Stimulated activated CD8-positive, alpha-beta memory T cell treated with anti-CD3 and anti-CD28 coated beads, Interleukin-4, amount 100 ng/mL, for 1 hour (primary cell): ENCODE results near the gene ZNF48.
A peak's percentile ranks its signal among the peaks of the same experiment; 100 is the strongest.

Experiments used
- DNase-seq, 2 donors: peaks; one replicate each; pipeline ENCODE4 v3.0.0-alpha.2; 2020; ENCODE audit warnings: low read depth in 2 of 2, low spot score in 1 of 2

The ZNF48 gene

GRCh38 chr16:30439720-30440348 lies 44.6 kb downstream of the ZNF48 start:
- no peak for DNase-seq

DNA sequence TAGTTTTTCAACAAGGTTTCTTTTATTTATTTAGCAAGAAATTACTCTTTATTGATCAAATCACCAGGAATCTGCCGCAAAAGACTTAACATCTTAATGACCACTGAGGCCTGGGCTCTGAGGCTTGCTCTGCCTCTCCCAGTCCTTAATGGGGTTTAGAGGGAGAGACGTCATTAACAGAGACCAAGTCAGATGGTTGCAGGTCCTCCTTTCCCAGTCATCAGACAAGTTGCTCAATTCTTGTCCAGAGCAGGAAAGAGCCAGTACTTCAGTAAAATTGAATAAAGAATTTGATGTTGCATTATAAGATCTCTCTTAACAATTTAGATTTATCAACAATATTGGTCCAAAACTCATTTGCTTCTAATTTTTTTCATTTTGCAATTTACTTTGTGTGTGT lies 48.4 kb downstream of the ZNF48 start:
- no peak for DNase-seq

GRCh38 chr16:30444231-30445148 lies 49.3 kb downstream of the ZNF48 start:
- DNase-seq: no peak

GRCh38 chr16:30445149-30445407 lies 49.9 kb downstream of the ZNF48 start:
- DNase-seq: no peak

GRCh38 chr16:30445408-30446202 lies 50.4 kb downstream of the ZNF48 start, which contains the start of gene SEPHS2:
Gene SEPHS2, minus strand, starts transcription at chr16:30445874. Its CDS starts 147 bp downstream, at chr16:30445727.
- peak; percentile 86 to 91 for DNase-seq

- no peak for DNase-seq
Observed at GRCh38 chr16:30446203-30446595, 51.0 kb downstream of the ZNF48 start.

- no peak for DNase-seq
Observed at GRCh38 chr16:30447512-30448226, 52.4 kb downstream of the ZNF48 start.

GRCh38 chr16:30449116-30449435 lies 53.9 kb downstream of the ZNF48 start:
- DNase-seq: no peak
